GM21367 (cell line): ENCODE measurements around the gene MRPL49.

Source experiments
- ATAC-seq: cut with Tn5 transposase; IDR thresholded peaks from one replicate; pipeline ENCODE4 v1.9.1; 2021; ENCODE audit not compliant: unreplicated experiment

MRPL49 gene

DNA sequence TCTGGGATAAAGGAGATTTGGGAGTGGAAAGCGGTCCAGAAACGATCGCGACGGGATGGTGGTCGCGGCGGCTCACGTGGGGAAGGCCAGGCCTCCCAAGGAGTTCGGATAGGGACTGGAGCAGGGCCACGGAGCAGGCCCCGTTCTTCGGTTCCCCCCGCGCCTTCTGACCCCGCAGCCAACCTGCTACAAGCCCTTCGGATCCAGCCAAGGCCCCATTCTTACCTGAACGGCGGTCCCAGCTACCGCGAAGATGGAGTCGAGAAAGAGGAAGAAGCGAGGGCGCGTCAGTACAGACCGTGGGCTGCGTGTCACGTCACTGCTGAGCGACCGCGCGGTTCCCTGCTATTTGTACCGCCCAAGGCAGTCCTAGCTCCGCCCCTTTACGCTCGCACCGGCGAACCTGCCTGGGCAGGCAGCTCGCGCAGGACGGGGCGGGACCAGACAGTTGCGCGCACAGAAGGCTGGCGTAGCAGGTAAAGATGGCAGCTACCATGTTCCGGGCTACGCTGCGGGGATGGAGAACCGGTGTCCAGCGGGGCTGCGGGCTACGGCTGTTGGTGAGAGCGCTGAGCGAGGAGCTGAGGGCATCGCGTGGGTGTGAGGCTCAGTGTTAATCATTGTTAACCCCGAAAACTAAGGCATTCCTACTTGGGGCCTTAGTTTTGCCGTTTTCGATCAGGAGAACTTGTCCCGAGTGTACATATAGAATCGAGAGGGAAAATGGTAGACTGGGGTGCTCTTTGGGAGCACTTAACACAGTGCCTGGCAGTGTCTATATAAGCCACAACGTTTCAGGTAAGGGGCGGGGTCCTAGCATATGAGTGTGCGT, at the start of gene MRPL49, which contains the start of gene FAU:
TSS of gene MRPL49 (plus strand) at position 457 of the 832 bp plus-strand sequence. CDS start at position 483, 26 bp downstream.
TSS of gene FAU (minus strand) at position 270 of the 832 bp plus-strand sequence. CDS start 321 bp downstream, outside the sequence.
- peak; percentile 48 for ATAC-seq

DNA sequence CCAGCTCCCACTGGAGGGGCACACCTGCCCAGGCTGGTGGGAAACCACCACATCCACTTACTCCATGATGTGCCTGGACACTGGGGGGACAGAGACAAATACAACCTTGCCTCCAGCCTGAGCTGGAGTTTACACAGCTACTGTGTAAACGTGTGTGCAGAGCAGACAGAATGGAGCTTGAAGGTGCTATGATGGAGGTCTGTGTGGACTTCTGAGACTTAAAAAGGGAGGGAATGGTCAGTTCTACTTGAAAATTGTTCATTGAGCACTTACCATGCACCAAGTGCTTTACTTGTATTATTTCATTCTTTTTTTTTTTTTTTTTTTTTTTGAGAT, 49.5 kb upstream of the MRPL49 start:
- no peak for ATAC-seq

DNA sequence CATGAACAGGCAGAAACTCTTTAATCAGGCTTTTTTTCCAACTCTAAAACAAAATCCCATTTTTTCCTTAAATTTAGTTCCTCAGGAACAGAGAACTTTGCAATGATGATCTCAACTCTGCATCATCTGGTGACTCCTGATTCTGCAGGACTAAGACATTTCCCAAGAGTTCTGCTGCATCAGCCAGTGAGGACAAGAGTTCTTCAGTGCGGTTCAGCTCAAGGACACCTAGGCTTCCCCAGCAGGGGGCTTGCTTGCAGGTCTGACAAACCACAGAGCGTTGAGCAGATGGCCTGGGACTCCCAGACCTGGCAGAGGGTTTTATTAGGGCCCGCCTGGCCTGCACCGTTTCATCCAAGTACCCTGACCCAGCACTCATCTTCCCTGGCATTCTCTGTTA, 44.7 kb upstream of the MRPL49 start:
- ATAC-seq, result no peak

DNA sequence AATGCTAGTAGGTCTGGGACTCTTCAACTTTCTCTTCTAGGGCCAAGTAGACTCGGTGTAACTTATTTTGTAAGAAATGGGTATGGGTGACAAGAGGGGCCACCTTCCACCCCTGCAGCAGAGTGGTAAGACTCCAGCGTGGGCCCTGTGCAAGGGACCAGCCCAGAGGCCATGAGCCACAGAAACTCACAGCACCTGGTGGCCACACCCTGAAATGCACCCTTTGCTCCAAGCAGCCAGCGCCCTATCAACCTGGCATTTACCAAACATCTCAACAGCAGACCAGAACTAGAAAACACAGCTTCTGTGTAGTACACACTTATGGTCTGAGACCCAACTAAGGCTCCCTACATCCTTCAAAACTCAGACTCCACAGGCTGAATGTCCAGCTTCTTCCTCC, 44.0 kb upstream of the MRPL49 start:
- ATAC-seq, result no peak

DNA sequence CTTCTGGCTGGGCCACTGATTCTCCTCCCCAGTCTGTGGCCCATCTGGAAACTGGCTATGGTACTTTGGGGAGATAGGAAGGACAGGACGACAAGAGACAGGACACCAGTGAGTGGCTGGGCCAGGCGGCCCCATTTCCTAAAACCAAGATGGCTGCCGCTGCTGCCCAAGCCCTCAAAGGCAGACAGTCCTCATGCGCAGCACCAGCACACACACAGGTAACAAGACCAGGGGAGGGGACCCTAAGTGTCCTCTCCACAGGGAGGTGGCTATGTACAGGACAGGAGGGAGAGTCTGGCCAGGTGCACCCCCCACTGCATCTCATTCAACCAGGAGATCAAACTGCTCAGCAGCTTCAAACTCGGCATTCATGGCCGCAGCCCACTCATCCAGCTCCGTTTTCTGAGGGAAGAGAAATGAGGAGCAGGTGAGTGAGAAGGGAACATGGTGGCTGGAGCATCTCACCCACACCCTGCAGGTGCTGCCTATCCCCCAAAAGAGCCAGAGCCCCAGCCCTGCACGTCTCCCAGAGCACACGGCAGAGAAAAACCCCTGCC, 43.3 kb upstream of the MRPL49 start:
- no peak for ATAC-seq

DNA sequence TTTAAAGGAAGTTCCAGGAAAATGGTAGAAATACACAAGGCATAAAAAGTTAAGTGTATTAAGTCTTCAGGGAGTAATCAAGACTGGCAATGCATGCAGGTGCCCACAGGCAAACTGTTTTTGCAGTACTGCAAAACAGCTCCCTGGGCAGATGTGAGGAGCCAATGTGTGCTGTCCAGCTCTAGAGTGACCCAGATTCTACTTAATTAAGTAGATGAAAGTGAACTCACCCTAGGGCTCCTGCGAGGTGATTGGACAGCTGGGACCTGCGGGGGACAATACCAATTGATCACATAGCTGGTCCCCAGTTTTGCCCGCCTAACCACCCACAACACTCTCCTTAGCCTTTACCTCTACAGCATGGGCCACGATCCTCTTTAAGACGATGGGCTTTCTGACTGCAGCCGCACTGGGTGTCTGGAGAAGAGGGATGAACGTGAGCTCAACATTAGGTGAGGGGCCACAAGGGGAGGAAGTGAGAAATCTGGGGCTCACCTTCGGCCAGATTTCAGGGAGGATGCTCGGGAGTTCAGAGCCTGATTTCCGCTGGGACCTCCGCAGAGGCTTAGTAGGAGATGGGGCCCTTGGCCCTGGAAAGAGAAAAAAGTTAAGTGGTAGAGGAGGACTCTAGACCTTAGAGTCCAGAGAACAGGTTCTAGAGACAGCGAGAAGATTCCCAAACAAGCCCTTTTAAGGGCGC, 38.8 kb upstream of the MRPL49 start:
- ATAC-seq, result peak; percentile 14

DNA sequence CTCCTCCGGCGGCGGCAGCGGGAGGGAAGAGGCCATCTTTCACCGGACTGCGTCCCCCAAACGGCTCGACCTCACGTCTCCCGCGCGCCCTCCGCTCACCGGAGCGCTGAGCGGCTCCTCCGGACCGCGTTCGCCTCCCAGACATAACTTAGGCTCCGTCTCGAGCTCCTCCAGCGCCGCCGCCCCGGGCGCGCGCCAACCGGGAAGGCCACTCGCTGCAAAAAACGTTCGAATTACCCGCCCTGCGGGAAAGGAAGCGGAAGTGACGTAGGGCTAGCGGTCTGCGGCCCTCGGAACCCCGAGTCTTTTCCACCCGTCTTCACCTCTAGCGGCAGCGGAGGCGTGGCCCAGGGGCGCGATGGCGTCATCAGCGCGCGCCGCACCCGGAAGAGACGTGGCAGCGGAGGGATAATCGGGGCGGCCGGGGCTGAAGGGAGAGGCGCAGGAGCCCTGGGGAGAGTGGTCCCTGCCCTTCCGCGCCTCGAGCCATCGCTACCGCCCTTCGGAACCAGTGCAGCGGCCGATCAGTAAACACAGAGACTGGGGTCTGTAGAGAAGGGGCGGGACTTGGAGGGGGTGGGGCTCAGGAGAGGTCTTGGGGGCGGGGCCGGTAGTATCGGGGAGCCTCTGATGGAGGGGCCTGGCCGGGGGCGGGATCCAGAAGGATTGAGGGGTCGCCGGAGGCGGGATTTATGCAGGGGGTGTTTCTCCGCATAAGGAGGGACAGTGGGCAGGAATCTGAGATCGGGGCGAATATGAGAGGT, 38.1 kb upstream of the MRPL49 start, which contains the start of the genes CDCA5 and ZFPL1:
TSS of gene CDCA5 (minus strand) at position 207 of the 764 bp plus-strand sequence. CDS start at position 145, 62 bp downstream.
TSS of gene ZFPL1 (plus strand) at position 389 of the 764 bp plus-strand sequence. CDS start 477 bp downstream, outside the sequence.
- ATAC-seq, result peak; percentile 77

DNA sequence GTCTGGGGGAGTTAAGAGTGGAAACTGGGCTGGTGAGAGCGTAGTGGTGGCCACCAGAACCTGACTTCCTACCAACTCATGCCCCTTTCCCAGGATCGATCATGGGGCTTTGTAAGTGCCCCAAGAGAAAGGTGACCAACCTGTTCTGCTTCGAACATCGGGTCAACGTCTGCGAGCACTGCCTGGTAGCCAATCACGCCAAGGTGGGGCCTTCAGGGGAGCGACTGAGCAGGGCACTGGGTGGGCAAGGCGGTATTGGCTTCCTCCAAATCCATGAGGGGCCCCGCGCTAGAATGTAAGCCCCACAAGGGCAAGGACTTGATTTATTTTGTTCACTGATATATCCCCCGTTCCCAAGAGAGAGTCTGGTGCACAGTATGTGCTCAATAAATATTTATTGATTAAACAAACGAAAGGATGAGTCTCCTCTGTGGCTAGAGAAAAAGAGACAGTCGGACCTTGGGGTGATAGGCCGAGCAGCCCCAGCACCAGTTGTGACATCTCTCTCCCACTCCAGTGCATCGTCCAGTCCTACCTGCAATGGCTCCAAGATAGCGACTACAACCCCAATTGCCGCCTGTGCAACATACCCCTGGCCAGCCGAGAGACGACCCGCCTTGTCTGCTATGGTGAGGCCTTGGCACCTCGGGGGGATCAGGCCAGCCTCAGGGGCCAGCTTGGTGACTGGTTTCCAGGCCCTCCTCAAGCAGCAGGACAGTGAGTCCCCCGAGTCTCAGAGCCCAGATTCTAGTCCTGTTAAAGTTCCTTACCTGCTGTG, 37.3 kb upstream of the MRPL49 start:
- no peak for ATAC-seq

DNA sequence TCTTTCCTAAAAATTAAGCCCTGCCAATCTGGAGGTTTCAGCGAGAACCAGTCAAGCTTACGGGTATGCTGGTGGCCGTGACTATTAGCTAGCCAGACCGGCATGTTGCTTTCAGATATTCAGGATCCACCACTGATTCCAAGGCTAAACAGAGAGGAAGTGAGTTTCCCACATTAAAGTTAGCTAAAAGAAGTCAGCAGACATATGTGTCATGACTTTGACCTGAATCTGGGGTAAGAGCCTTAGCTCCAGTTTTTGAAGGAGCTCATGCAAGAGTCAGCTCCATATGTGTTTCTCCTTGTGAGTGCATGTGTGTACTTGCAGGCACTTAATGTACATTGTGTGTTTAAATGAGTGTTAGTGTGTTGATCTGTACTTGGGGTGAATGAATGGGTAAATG, 36.7 kb upstream of the MRPL49 start:
- ATAC-seq, result no peak

DNA sequence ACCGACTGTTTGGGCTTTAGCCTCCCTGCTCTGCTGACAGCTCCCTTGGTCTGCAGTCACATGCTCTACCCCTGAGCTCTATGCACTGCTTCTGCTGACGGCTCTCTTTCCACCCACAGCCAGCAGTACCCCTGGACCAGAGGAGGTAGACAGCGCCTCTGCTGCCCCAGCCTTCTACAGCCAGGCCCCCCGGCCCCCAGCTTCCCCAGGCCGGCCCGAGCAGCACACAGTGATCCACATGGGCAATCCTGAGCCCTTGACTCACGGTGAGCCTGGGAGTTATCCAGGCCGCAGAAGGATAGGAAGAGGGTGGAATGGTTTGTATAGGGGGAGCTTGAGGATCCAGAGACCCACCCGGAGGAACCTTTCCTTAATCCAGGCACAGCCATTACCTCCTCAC, 35.3 kb upstream of the MRPL49 start:
- ATAC-seq, result no peak

DNA sequence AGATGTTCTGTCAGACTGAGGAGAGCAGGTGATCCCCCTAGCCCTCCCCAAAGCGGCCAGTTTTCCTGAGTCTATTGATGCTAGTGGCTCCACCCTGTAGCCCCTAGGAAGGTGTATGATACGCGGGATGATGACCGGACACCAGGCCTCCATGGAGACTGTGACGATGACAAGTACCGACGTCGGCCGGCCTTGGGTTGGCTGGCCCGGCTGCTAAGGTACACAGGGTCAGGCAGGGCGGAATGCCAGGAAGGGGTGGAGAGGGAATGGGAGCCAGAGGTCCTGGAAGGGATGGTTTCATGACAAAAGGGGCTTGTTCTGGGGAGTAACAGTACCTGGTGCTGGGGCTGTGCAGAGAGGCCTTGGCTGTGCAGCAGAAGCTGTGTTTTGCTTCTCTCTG, 34.9 kb upstream of the MRPL49 start:
- ATAC-seq, result no peak

DNA sequence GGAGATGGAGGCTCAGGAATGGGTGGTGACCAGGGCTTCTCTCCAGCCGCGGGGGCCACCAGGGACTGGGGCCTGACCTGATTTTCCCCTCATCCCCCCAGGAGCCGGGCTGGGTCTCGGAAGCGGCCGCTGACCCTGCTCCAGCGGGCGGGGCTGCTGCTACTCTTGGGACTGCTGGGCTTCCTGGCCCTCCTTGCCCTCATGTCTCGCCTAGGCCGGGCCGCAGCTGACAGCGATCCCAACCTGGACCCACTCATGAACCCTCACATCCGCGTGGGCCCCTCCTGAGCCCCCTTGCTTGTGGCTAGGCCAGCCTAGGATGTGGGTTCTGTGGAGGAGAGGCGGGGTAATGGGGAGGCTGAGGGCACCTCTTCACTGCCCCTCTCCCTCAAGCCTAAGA, 34.3 kb upstream of the MRPL49 start:
- no peak for ATAC-seq

DNA sequence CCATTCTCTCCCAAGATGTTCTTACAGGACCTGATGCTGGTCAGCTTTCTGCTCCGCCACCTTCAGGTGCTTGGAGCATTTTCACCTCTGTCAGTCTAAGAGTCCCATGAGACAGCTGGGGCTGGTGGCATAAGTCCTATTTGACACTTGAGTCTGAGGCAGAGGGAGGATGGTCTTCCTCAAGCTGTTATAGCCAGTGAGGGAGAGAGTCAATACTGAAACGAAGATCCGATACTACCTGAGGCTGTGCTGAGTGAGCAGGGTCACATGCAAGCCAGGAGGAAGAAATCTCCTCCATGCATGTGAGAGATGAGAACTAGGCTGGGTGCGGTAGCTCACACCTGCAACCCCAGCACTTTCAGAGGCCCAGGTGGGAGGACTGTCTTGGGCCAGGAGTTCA, 32.5 kb upstream of the MRPL49 start:
- no peak for ATAC-seq

DNA sequence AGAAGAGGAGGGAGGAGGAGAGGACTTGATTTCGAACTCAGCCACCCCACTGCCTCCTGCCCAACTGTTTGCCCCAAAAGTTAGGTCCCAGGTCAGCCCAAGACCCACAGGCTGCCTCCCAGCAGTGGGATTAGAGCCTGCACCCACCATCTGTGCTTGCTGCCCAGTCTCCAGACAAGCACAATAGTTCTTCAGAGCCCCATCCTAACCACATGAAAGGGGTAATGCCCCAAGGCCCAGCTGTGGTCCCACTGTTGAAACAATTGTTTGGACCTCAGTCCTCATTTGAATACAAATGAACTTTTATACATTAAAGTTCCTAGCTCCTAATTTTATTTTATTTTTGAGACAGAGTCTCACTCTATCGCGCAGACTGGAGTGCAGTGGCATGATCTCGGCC, 31.5 kb upstream of the MRPL49 start:
- ATAC-seq, result no peak

DNA sequence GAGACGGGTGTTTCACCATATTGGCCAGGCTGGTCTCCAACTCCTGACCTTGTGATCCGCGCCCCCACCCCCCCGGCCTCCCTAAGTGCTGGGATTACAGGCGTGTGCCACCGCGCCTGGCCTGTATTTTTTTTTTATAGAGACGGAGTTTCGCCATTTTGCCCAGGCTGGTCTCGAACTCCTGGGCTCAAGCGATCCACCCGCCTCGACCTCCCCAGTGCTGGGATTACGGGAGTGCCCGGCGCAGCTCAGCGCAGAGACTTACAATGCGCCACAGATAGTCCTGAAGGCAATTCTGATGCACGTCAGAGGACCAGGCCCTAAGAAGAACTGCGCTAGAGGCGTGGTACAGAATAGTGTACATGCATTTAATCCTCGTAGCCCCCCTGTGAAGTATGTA, 26.7 kb upstream of the MRPL49 start:
- ATAC-seq, result no peak

DNA sequence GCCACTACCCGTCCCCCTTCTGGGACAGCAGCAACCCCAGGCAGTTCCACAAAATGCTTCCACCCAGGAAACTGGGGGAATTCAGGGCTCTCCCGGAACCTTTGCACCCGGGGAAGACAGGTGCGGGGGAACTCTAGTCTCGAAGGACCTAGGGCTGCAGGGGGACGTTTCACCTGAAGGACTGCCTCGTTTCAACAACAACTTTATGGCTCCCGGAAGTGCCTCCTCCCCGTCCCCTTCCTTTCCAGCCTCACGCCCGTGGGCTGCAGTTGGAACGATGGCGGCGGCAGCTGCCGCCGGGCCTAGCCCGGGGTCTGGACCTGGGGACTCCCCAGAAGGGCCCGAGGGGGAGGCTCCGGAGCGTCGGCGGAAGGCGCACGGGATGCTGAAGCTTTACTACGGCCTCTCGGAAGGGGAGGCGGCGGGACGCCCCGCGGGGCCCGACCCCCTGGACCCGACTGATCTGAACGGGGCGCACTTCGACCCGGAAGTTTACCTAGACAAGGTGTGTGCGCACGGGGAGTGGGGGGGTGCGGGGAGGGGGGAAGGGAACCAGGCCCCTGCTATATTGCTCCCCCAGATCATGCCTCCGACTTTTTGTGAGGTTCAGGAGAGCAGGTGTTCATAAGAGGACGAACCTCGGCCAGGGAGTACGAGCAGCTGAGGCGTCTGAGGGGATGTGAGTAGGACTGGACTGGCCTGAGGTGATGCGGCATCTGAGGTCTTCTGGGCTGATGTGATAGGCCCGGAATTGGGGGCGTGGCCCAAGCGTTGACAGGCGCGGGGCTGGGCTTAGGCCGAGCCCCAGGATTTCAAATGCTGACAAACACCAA, 25.9 kb upstream of the MRPL49 start, which contains the start of gene VPS51:
TSS of gene VPS51 (plus strand) at position 241 of the 833 bp plus-strand sequence. CDS start at position 278, 37 bp downstream.
- ATAC-seq, result peak; percentile 59

DNA sequence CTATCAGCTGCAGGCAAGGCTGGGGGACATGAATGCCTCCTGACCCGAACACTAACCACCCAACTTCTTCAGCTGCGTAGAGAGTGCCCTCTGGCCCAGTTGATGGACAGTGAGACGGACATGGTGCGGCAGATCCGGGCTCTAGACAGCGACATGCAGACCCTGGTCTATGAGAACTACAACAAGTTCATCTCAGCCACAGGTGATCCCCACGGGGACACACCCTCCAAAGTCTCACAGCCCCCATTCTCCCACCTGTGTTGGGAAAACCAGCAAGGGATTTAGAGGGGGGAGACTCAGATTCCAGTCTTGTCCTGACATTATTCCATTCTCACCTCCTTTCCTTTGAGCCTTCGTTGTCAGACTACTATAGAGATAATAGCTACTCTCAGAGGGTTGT, 25.2 kb upstream of the MRPL49 start:
- no peak for ATAC-seq

DNA sequence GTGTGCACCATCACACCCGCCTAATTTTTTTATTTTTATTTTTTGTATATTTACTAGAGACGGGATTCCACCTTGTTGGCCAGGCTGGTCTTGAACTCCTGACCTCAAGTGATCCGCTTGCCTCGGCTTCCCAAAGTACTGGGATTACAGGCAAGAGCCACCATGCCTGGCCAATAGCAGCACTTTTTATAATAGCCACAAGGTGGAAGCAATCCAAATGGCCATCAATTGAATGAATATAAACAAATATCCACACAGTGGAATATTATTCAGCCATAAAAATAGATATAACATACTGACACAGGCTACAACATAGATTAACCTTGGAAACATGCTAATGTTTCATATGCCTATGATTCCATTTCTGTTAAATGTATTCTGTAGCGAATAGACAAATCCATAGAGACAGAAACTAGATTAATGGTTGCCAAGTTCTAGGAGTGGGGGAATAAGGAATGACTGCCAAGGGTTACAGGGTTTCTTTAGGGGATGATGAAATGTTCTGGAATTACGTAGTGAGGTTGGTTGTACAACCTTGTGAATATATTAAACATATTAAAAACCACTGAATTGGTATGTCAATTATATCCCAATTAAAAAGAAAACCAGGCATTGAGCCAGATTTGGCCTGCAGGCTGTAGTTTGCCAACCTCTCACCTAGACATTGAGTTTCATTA, 21.3 kb upstream of the MRPL49 start:
- no peak for ATAC-seq
